IMR-90 (cell line): ENCODE results near the gene CST4. TPM values are rescaled to one million over a fixed set of nuclear protein-coding genes. Genes with fewer than 3 reads are reported as not detected.

Experiments
- ATAC-seq: fragments of 200-7000 bp; cut with Tn5 transposase; 2 replicates; pipeline ENCODE4 v1.9.1; 2020; ENCODE audit warnings: low read depth, mild to moderate bottlenecking, moderate library complexity
- BruUV-seq: library from RNA; stranded (reverse); fragments of 400-500 nt; replicated peaks from 2 replicates; lab custom pipeline; 2021; lab: Mats Ljungman, UMichigan
- CTCF ChIA-PET: fragments of 300-600 bp; formaldehyde crosslinking; extraction: SDS; loops from one replicate; lab custom pipeline; 2021; ENCODE audit warnings: antibody characterized with exemption; lab: Yijun Ruan, JAX
- POLR2A ChIA-PET: fragments of 300-600 bp; sonication (Branson Sonifier 250); formaldehyde crosslinking; loops from one replicate; lab custom pipeline; 2022; ENCODE audit warnings: antibody characterized with exemption; ENCODE audit not compliant: unreplicated experiment; lab: Charles Lee
- DNase-seq: peaks from one replicate; pipeline ENCODE4 v3.0.0; 2013
- H2AFZ ChIP-seq: replicated peaks from 2 replicates; pipeline ENCODE3; 2013; ENCODE audit warnings: low read length, mild to moderate bottlenecking; ENCODE audit not compliant: poor library complexity
- H2AK5ac ChIP-seq: 2 replicates; pipeline ENCODE4 v1.6.1; 2013; ENCODE audit warnings: low read depth, low read length, inconsistent platforms
- H2AK9ac ChIP-seq: replicated peaks from 2 replicates; pipeline ENCODE3; 2013; ENCODE audit warnings: mild to moderate bottlenecking, low read depth, low read length, moderate library complexity; ENCODE audit not compliant: poor library complexity
- H2BK120ac ChIP-seq: 2 replicates; pipeline ENCODE4 v1.6.1; 2013; ENCODE audit warnings: low read depth, low read length, inconsistent platforms
- H2BK15ac ChIP-seq: 3 replicates; pipeline ENCODE4 v1.6.1; 2013; ENCODE audit warnings: low read depth, low read length, inconsistent platforms
- H2BK20ac ChIP-seq: 2 replicates; pipeline ENCODE4 v1.6.1; 2013; ENCODE audit warnings: low read depth, mild to moderate bottlenecking, inconsistent platforms, low read length, moderate library complexity
- H2BK5ac ChIP-seq: 2 replicates; pipeline ENCODE4 v1.6.1; 2013; ENCODE audit warnings: mild to moderate bottlenecking, low read depth, low read length, inconsistent platforms; ENCODE audit not compliant: poor library complexity, severe bottlenecking
- H3K14ac ChIP-seq: replicated peaks from 2 replicates; pipeline ENCODE4 v1.6.1; 2013; ENCODE audit warnings: low read depth, low read length, inconsistent platforms
- H3K18ac ChIP-seq: 2 replicates; pipeline ENCODE4 v1.6.1; 2013; ENCODE audit warnings: low read depth, low read length, control low read depth
- H3K23ac ChIP-seq: 2 replicates; pipeline ENCODE4 v1.6.1; 2013; ENCODE audit warnings: low read depth, low read length, inconsistent platforms
- H3K27ac ChIP-seq: 2 replicates; pipeline ENCODE4 v1.5.1; 2013; ENCODE audit warnings: mild to moderate bottlenecking, control low read depth, low read length; ENCODE audit not compliant: insufficient read depth
- H3K27me3 ChIP-seq: 2 replicates; pipeline ENCODE4 v1.6.1; 2013; ENCODE audit warnings: low read length; ENCODE audit not compliant: control insufficient read depth, insufficient read depth
- H3K36me3 ChIP-seq: 2 replicates; pipeline ENCODE4 v1.6.1; 2013; ENCODE audit warnings: low read length, mixed read lengths; ENCODE audit not compliant: control insufficient read depth, insufficient read depth
- H3K4ac ChIP-seq: 2 replicates; pipeline ENCODE4 v1.6.1; 2013; ENCODE audit warnings: low read depth, low read length, inconsistent platforms
- H3K4me1 ChIP-seq: 2 replicates; pipeline ENCODE4 v1.6.1; 2013; ENCODE audit warnings: low read length, mixed read lengths; ENCODE audit not compliant: control insufficient read depth, insufficient read depth
- H3K4me2 ChIP-seq: 2 replicates; pipeline ENCODE4 v1.6.1; 2013; ENCODE audit warnings: low read depth, mild to moderate bottlenecking, control low read depth, low read length, moderate library complexity
- H3K4me3 ChIP-seq: 2 replicates; pipeline ENCODE4 v1.5.1; 2013; ENCODE audit warnings: low read depth, mild to moderate bottlenecking, control low read depth, low read length, moderate library complexity; ENCODE audit not compliant: insufficient read depth
- H3K56ac ChIP-seq: 2 replicates; pipeline ENCODE4 v1.6.1; 2013; ENCODE audit warnings: low read length, inconsistent platforms; ENCODE audit not compliant: insufficient read depth; ENCODE audit errors: extremely low read depth
- H3K79me1 ChIP-seq, 2 experiments: 2 replicates each; pipeline ENCODE4 v1.6.1; 2013; ENCODE audit warnings: low read length in 2 of 2, inconsistent platforms in 1 of 2, low read depth in 1 of 2
- H3K9ac ChIP-seq: 2 replicates; pipeline ENCODE4 v1.6.1; 2013; ENCODE audit warnings: low read depth, low read length, control low read depth
- H3K9me1 ChIP-seq: 2 replicates; pipeline ENCODE4 v1.6.1; 2013; ENCODE audit warnings: low read length, inconsistent platforms; ENCODE audit not compliant: insufficient read depth
- H3K9me3 ChIP-seq: 2 replicates; pipeline ENCODE4 v1.6.1; 2013; ENCODE audit warnings: low read length; ENCODE audit not compliant: control insufficient read depth, insufficient read depth
- H4K20me1 ChIP-seq: 2 replicates; pipeline ENCODE4 v1.6.1; 2013; ENCODE audit warnings: low read length, inconsistent platforms; ENCODE audit not compliant: insufficient read depth
- H4K5ac ChIP-seq: 2 replicates; pipeline ENCODE4 v1.6.1; 2013; ENCODE audit warnings: mild to moderate bottlenecking, low read depth, low read length, control low read depth
- H4K8ac ChIP-seq, 2 experiments: 2 replicates each; pipeline ENCODE4 v1.6.1; 2013; ENCODE audit warnings: low read depth in 2 of 2, low read length in 2 of 2, control low read depth in 1 of 2, inconsistent platforms in 1 of 2
- H4K91ac ChIP-seq: 2 replicates; pipeline ENCODE4 v1.6.1; 2013; ENCODE audit warnings: low read depth, low read length, inconsistent platforms; ENCODE audit not compliant: insufficient read depth
- ELK1 ChIP-seq: fragments of 150-350 bp; IDR thresholded peaks from 2 replicates; pipeline ENCODE4 v1.6.1; 2016; ENCODE audit warnings: low read depth, mild to moderate bottlenecking, low read length, moderate library complexity, borderline replicate concordance
- WGBS, 2 experiments: methylation state at CpG; one replicate each; pipeline versions ENCODE4 v1.1.5 to v1.1.7; 2013; ENCODE audit warnings: missing lambda C conversion rate in 2 of 2; ENCODE audit not compliant: insufficient read length in 1 of 2; ENCODE audit errors: extremely low coverage in 2 of 2; 5-methylcytosine and 5-hydroxymethylcytosine counted together
- dilution Hi-C: fragments of 300-500 bp; cut with HindIII; formaldehyde crosslinking; loops from one replicate; pipeline ENCODE4 v1.14.3; 2018; ENCODE audit warnings: low sequenced_read_pairs; ENCODE audit not compliant: unreplicated experiment
- in situ Hi-C: fragments of 300-500 bp; cut with MboI; formaldehyde crosslinking; loops from 3 replicates; pipeline ENCODE4 v1.14.3; 2019; ENCODE audit warnings: low sequenced_read_pairs, inconsistent platforms, mixed read lengths
- intact Hi-C: fragments of 100-400 bp; cut with micrococcal nuclease; formaldehyde crosslinking; loops from 2 replicates; pipeline ENCODE4 v1.10.0; 2022
- polyA plus RNA-seq, 3 experiments: library from polyadenylated mRNA; depleted of rRNA; stranded (reverse); fragments of >200 nt; gene quantifications; 2 replicates each; pipeline ENCODE4 v1.2.3, GENCODE V29; 2012; ENCODE audit warnings: low replicate concordance in 1 of 3
- total RNA-seq: library from RNA; depleted of rRNA; stranded (reverse); fragments of >200 nt; gene quantifications from 2 replicates; pipeline ENCODE4 v1.2.3, GENCODE V29; 2012

The CST4 gene
- total and polyA plus RNA-seq, 2 of the 4 experiments (the other 2 are of a cell fraction) = not detected

GRCh38 chr20:23700931-23701330, 12.1 kb upstream of the CST4 start:
- ChIA-PET CTCF (no interaction called here), POLR2A (no interaction called here)
- dilution Hi-C loops = no loop called here
- Histone ChIP-seq H2BK5ac (no peak overlapping the region), H3K4me1 (no peaks in the 10 kb centered on the region), H3K27me3 (peaks cover 13% of the 10 kb centered on the region), H4K5ac (no peak overlapping the region), H3K4me3 (no peak overlapping the region), H3K9me1 (no peaks in the 10 kb centered on the region), H3K14ac (no peak overlapping the region), H3K36me3 (no peaks in the 10 kb centered on the region), H4K20me1 (no peaks in the 10 kb centered on the region), H2BK120ac (no peak overlapping the region), H4K91ac (no peak overlapping the region), H3K79me1 (no peaks in the 10 kb centered on the region), H3K9me3 (no peaks in the 10 kb centered on the region), H3K18ac (no peak overlapping the region), H3K27ac (no peak overlapping the region), H3K4ac (no peak overlapping the region), H2BK20ac (no peak overlapping the region), H2AK5ac (no peak overlapping the region), H2AK9ac (no peak overlapping the region), H2AFZ (no peak overlapping the region), H3K4me2 (no peak overlapping the region), H2BK15ac (no peak overlapping the region), H3K56ac (no peak overlapping the region), H4K8ac (no peak overlapping the region), H3K23ac (no peak overlapping the region), H3K9ac (no peak overlapping the region)
- no peak for TF ChIP-seq ELK1
- DNase-seq = no peak
- no peak for ATAC-seq
- WGBS, 2 experiments = 57% methylated on average over 2 of the region's 3 CpGs; no CpG with 5 or more reads in 1 of the 2 experiments
- in situ Hi-C loops = no loop called here
- intact Hi-C loops = loop anchor here (10.0 kb wide), 1 partner anchor 64 kb away; no protein-coding TSS in a partner anchor
- BruUV-seq = no TSS peak
